GM21528 (cell line): ENCODE measurements around the gene COMMD3.

ENCODE experiments used
- ATAC-seq: cut with Tn5 transposase; IDR thresholded peaks from one replicate; pipeline ENCODE4 v1.9.1; 2021; ENCODE audit warnings: mild to moderate bottlenecking, moderate library complexity; ENCODE audit not compliant: unreplicated experiment, low FRiP score

The COMMD3 gene

GRCh38 chr10:22319547-22319979 lies 3.4 kb downstream of the COMMD3 start:
- ATAC-seq, result no peak

GRCh38 chr10:22319980-22320558 lies 3.9 kb downstream of the COMMD3 start:
- ATAC-seq, result no peak

GRCh38 chr10:22320591-22321155 lies 4.5 kb downstream of the COMMD3 start, which contains the start of gene BMI1:
TSS of gene BMI1 (plus strand) at chr10:22321099. CDS start at chr10:22326450, 5,351 bp downstream.
- peak; percentile 28 for ATAC-seq

- no peak for ATAC-seq
Measured at GRCh38 chr10:22321156-22321923, 5.2 kb downstream of the COMMD3 start.

- ATAC-seq, result no peak
Measured at GRCh38 chr10:22321924-22322640, 5.9 kb downstream of the COMMD3 start.

- ATAC-seq, result no peak
Measured at GRCh38 chr10:22322641-22323160, 6.5 kb downstream of the COMMD3 start.

GRCh38 chr10:22323538-22324305 lies 7.5 kb downstream of the COMMD3 start:
- no peak for ATAC-seq

GRCh38 chr10:22324413-22324812 lies 8.2 kb downstream of the COMMD3 start:
- no peak for ATAC-seq

- ATAC-seq, result no peak
Measured at GRCh38 chr10:22324893-22325271, 8.7 kb downstream of the COMMD3 start.

- ATAC-seq, result peak; percentile 50
Measured at GRCh38 chr10:22325272-22326144, 9.3 kb downstream of the COMMD3 start.

GRCh38 chr10:22326145-22326702 lies 10.0 kb downstream of the COMMD3 start:
- ATAC-seq, result no peak

GRCh38 chr10:22329150-22329549 lies 13.0 kb downstream of the COMMD3 start:
- ATAC-seq, result no peak

- ATAC-seq, result no peak
Measured at GRCh38 chr10:22332116-22332692, 16.0 kb downstream of the COMMD3 start.

GRCh38 chr10:22333167-22333974 lies 17.2 kb downstream of the COMMD3 start:
- ATAC-seq, result no peak

GRCh38 chr10:22333975-22334282 lies 17.7 kb downstream of the COMMD3 start:
- no peak for ATAC-seq

GRCh38 chr10:22334414-22335172 lies 18.4 kb downstream of the COMMD3 start:
- no peak for ATAC-seq
